ENCODE results near the gene IRF1.

- TF ChIP-seq CTCF (conservative IDR thresholded peaks at IDR 0.05 in 1 of 2, IDR thresholded peaks at IDR 0.05 in 1 of 2; ENCODE audit: extremely low read depth in 1 of 2, insufficient read depth in 1 of 2, low read depth in 1 of 2, low read length in 2 of 2) (no peak), EZH2 (IDR thresholded peaks at IDR 0.05; ENCODE audit: borderline replicate concordance, low read length) (no peak)
These were observed 23.9 kb downstream of the IRF1 start for GRCh38 chr5:132466433-132467286.
